Right renal pelvis (tissue), 4 donors: ENCODE measurements around the gene FKBP15. TPM values are rescaled to one million over a fixed set of nuclear protein-coding genes. Genes with fewer than 3 reads are reported as not detected.
"Not testable (repeated sequence)": the region's sequence is repeated elsewhere in the genome, so short reads cannot be mapped to it uniquely, and the experiment has no call there.

ENCODE experiments used
- DNase-seq, 4 donors: peaks; one replicate each; pipeline ENCODE4 v3.0.0-alpha.2; 2013; ENCODE audit warnings: low read depth in 4 of 4, low spot score in 3 of 4, missing footprints in 1 of 4
- polyA plus RNA-seq, 4 donors: library from polyadenylated mRNA; unstranded; fragments of 120-200 nt; gene quantifications; one replicate each; pipeline ENCODE4 v1.2.1, GENCODE V29; 2013; ENCODE audit not compliant: insufficient read length in 4 of 4

Gene FKBP15
- polyA plus RNA-seq, 4 donors: 26.1 to 30.0 (median 29.7) TPM

GRCh38 chr9:113150670-113151611 lies 70.1 kb downstream of the FKBP15 start, which contains the start of gene SLC31A2:
TSS of gene SLC31A2 (plus strand) at chr9:113151007. CDS start at chr9:113151075, 68 bp downstream.
- peak; percentile 50 to 69 (median 57) for DNase-seq

DNA sequence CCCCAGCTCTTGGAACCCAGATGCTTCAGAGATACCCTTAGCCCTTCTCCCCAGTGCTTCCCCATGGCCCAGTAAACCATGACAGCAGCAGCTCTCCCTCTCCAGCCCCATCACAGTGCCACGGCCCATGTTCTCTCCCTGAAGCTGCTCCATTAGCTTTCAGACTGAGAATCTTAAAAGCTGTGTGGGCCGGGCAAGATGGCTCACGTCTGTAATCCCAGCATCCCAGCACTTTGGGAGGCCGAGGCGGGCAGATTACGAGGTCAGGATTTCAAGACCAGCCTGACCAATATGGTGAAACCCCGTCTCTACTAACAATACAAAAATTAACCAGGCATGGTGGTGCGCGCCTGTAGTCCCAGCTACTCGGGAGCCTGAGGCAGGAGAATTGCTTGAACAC lies 71.5 kb downstream of the FKBP15 start:
- DNase-seq: not testable (repeated sequence)

DNA sequence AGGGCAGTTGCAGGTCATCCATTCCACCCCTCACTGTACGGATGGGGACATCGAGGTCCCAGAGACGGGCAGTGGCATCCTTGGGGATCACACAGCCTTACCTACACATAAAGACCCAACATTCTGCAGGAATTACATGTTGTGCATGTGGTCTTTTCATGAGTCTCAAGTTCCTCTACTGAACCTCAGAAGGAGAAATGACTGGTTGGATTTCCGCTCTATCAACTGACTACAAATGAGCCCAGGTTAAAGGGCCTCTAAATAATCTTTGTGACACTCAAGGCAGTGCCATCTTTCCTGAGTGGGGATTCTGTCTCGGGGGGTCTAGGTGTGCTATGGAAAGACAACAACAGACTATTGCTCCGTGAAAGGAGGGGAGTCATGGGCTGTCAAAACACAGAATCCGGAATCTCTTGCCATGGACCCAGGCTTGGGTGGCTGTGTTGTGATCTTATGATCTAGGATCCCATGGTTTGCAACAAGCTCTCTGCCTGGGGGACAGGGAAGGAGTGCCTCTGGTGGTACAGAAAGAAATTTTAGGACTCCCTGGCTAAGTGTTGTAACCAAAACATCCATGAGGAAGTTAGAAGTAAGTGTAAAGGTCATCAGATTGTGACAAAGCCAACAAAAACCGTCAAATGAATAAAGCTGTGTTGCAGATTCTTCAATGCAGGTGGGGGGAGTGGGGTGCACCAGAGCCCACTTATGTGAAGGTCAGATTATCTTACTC lies 72.1 kb downstream of the FKBP15 start:
- DNase-seq: no peak

DNA sequence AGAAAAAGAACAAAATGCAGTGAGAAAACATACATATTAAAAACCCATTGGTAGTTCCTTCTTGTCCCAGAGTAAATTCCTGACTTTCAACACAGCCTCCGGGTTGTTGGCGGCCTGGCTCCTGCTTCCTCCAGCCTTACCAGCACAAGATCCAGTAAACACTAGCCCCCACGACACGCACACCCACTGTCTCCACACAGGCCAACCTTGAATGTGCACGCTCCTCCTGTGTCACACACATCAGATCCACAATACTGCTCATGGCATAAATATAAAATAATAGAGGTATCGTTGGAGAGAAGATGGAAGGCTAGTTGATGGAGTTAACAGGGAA lies 72.7 kb downstream of the FKBP15 start:
- DNase-seq: no peak

- DNase-seq: no peak
Measured at GRCh38 chr9:113143432-113144227, 77.4 kb downstream of the FKBP15 start.

- DNase-seq: not testable (repeated sequence)
Measured at GRCh38 chr9:113140896-113141295, 80.2 kb downstream of the FKBP15 start.

DNA sequence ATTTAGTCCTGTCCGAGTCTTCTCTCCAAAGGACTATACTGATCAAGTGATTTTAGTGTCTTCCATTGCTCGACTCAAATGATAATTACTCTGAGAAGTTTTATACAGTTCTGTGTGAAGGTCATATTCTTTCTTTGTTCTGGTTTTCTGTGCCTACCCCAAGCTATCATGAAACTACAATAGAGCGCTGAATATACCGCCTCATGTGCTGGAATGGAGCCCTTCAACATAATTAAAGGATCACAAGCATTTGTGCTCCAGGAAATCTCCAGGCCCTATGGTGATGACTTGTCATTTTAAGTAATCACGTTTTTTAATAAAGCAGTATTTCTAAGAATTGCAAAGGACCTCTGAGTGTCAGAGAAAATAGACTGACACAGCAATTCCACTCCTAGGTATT lies 81.1 kb downstream of the FKBP15 start:
- DNase-seq: no peak

- no peak for DNase-seq
Measured at GRCh38 chr9:113139225-113139829, 81.8 kb downstream of the FKBP15 start.

DNA sequence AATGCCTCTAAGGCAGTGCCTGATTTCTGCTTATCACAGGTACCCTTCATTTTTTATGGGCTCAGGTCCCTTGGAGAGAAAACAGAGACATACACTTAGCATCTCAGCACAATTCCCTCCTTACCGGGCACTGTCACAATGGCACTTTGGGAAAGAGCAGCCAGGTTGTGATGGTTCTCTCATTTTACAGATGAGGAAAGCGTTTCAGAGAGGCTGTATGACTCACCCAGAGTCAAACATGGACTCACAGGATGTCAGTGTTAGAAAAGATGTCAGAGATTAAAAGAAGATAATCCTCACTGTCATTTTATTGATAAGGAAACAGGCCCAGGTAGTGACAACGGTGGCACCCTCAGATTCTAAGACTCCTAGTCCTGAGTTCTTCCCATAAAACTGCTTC lies 82.3 kb downstream of the FKBP15 start:
- DNase-seq: no peak

DNA sequence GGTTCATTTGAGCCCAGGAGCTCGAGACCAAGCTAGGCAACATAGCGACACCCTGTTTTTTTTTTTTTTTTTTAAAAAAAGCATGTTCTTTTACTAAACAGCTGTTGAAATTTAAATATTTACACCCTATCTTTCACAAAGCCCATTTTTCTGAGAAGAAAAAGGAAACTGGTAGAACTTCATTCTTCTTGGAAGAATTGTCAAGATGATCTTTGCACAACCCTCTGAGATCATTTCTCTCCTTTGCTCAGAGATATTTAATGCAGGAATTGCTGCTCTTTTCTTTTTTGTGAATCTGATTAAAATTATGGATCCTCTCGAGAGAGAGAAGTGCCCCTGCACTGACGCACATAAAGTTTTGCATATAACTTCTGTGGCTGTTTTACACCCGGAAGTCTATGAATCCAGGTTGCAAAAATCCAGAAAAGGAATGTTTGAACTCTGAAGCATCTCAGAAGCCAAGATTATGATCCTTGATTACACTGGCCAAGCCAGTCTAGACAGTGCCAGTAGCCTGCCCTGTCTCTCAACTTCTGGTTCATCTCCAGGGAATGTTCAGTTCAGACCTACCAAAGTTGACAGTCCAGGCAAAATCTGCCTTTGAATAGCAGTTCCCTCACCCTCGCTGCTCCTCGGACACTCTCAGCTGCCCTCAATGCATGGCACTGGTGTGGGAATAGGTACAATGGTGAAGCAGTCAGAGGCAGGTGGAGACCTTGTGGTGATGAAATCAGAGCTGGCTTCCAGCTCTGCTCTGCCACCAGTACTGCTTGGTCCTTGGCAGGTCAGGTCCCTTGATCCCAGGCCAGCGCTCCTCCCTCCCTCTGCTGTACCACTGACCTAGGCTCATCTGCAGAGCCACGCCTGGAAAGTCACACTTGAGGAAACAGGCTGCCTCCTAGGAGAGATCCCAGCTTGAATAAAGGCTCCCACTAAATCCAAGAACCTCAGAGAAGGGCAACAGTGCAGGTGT lies 83.6 kb downstream of the FKBP15 start:
- DNase-seq: no peak

DNA sequence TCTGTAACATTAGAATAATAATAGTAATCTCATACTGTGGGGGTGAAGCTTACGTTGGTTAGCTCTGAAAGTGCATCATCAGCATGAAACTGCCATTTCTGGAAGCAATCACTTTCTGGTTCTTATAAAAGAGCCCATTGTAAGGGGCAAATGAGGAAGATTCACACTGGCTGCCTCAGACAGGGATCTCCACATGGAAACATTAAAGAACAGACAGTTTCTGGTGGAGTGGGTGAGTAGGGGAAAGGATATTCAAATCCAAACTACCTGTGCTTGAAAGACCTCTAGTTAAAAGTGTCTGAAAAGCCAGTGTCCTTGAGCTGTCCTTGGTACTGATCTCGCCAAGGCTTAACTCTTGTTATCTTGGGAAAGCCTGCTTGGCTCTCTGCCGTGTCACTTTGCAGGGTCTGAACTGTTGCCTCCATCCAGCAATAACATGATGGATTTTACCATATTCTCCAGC lies 89.4 kb downstream of the FKBP15 start:
- DNase-seq: peak; percentile 28 to 36 (median 34)

DNA sequence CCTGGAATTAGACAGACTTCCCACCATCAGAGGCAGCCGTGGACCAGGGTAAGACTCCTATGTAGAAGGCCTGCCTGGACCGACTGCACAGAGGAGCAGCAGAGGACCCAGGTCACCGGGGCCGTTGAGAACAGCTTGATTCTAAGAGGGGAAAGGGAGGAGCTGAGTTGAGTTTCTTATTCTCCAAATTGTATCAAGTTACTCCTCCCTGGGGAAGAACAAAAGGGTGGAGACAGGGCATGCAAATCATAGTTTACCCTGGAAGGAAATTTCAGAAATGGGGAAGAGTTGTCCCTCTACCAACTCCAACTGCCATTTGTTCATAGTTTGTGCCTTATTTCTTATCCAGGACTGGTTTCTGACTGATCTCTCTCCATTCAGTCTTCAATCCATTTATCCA lies 91.2 kb downstream of the FKBP15 start:
- DNase-seq: no peak

- no peak for DNase-seq
Measured at GRCh38 chr9:113129466-113129865, 91.6 kb downstream of the FKBP15 start.

DNA sequence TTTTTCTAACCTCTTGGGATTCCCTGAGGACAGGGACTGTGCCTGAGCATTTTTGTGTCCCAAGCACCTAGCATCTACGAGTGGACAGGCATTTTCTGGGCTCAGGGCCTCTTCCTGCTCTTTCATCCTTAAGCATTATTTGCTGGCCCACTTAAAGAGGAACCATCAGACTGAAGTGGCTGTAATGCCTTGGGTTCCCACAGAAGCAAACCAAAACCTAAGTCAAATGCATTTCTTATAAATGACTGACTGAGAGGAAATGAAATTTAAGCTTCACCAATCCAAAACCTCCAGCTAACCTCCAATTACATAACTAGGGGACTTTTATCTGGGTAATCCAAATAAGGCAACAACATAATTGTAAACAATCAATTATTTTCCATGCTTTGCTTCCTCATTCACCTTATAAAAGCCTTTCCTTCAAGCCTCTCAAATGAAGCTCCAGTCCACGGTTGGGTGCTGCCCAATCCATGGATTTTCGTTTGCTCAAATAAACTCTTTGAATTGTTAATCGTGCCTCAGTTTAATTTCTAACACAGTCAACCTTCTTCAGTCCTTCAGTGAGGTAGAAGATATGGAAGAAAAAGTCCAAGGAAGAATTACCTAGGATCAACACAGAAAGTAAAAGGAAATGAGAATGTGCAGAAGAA lies 95.6 kb downstream of the FKBP15 start:
- no peak for DNase-seq

DNA sequence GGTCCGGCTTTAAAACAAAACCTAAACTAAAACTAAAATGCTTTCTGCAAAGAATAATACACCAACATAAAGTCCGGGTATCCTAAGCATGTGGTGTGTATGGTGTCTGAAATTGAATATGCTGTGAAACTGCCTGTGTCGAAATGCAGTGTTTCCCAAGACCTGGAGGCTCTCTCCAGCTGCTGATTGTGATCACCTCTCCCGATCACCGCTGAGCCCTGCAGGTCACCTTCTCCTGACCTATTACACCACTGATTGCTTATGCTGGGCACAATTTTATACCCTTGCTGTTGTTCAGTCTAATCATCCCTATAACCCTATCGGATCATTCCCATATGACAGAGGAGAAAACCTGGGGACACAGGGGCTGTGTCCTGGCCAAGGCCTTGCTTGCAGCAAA lies 102.2 kb downstream of the FKBP15 start:
- DNase-seq: not testable (repeated sequence)
